Lower leg skin (tissue), 3 donors: Measurements from ENCODE around the gene LCP1.

Experiments used
- CTCF ChIP-seq, 3 donors: fragments of 450-650 bp; IDR thresholded peaks; one replicate each; pipeline ENCODE4 v1.5.1; 2016; ENCODE audit warnings: antibody characterized with exemption in 3 of 3, mild to moderate bottlenecking in 3 of 3, moderate library complexity in 2 of 3
- POLR2A ChIP-seq, 2 donors: fragments of 450-650 bp; IDR thresholded peaks; one replicate each; pipeline ENCODE4 v1.6.1; 2016 to 2017; ENCODE audit warnings: antibody characterized with exemption in 2 of 2, mild to moderate bottlenecking in 1 of 2, moderate library complexity in 1 of 2

GRCh38 chr13:46146898-46147297, 35.1 kb downstream of the LCP1 start:
- TF ChIP-seq CTCF (IDR thresholded peaks at IDR 0.05): no peak
- TF ChIP-seq POLR2A (IDR thresholded peaks at IDR 0.05): no peak
